CD4-positive, alpha-beta T cell treated with Interleukin-17A for 4 hours (primary cell): ENCODE measurements around the gene FRMD6.
A peak's percentile ranks its signal among the peaks of the same experiment; 100 is the strongest.

Experiments
- DNase-seq: peaks from one replicate; pipeline ENCODE4 v3.0.0-alpha.2; 2020; ENCODE audit warnings: mixed read lengths

Gene FRMD6

GRCh38 chr14:51651388-51652167, at the start of gene FRMD6:
TSS of gene FRMD6 (plus strand) at chr14:51651910. CDS start at chr14:51689837, 37,927 bp downstream.
- peak; percentile 82 for DNase-seq

- no peak for DNase-seq
Measured at GRCh38 chr14:51602310-51602709, 49.4 kb upstream of the FRMD6 start.

- no peak for DNase-seq
Measured at GRCh38 chr14:51603495-51603894, 48.2 kb upstream of the FRMD6 start.

GRCh38 chr14:51604073-51604472, 47.6 kb upstream of the FRMD6 start:
- DNase-seq = no peak

GRCh38 chr14:51605575-51605974, 46.1 kb upstream of the FRMD6 start:
- DNase-seq = no peak

GRCh38 chr14:51607711-51608110, 44.0 kb upstream of the FRMD6 start:
- no peak for DNase-seq

- no peak for DNase-seq
Measured at GRCh38 chr14:51609251-51609954, 42.3 kb upstream of the FRMD6 start.

GRCh38 chr14:51609955-51610283, 41.8 kb upstream of the FRMD6 start:
- DNase-seq = no peak

GRCh38 chr14:51610771-51611170, 40.9 kb upstream of the FRMD6 start:
- no peak for DNase-seq

- no peak for DNase-seq
Measured at GRCh38 chr14:51612449-51612848, 39.3 kb upstream of the FRMD6 start.

GRCh38 chr14:51613416-51613815, 38.3 kb upstream of the FRMD6 start:
- no peak for DNase-seq

- no peak for DNase-seq
Measured at GRCh38 chr14:51614707-51615106, 37.0 kb upstream of the FRMD6 start.

- DNase-seq = no peak
Measured at GRCh38 chr14:51616256-51616655, 35.5 kb upstream of the FRMD6 start.

- no peak for DNase-seq
Measured at GRCh38 chr14:51616724-51617409, 34.8 kb upstream of the FRMD6 start.

GRCh38 chr14:51619561-51619960, 32.1 kb upstream of the FRMD6 start:
- DNase-seq = no peak

GRCh38 chr14:51620056-51620455, 31.7 kb upstream of the FRMD6 start:
- no peak for DNase-seq

GRCh38 chr14:51621654-51622053, 30.1 kb upstream of the FRMD6 start:
- DNase-seq = no peak

GRCh38 chr14:51622376-51622775, 29.3 kb upstream of the FRMD6 start:
- no peak for DNase-seq

GRCh38 chr14:51624955-51625569, 26.6 kb upstream of the FRMD6 start:
- no peak for DNase-seq

GRCh38 chr14:51626185-51626584, 25.5 kb upstream of the FRMD6 start:
- no peak for DNase-seq

GRCh38 chr14:51626788-51627187, 24.9 kb upstream of the FRMD6 start:
- DNase-seq = no peak

- no peak for DNase-seq
Measured at GRCh38 chr14:51627313-51627712, 24.4 kb upstream of the FRMD6 start.

GRCh38 chr14:51628238-51628637, 23.5 kb upstream of the FRMD6 start:
- no peak for DNase-seq

GRCh38 chr14:51630987-51631386, 20.7 kb upstream of the FRMD6 start:
- no peak for DNase-seq
